GM18505 (cell line): ENCODE measurements around the gene SLC34A3.

Experiments used
- ATAC-seq: cut with Tn5 transposase; IDR thresholded peaks from one replicate; pipeline ENCODE4 v1.9.1; 2021; ENCODE audit not compliant: unreplicated experiment
- POLR2A ChIP-seq: IDR thresholded peaks from 4 replicates; pipeline ENCODE4 v1.6.1; 2011; ENCODE audit warnings: borderline replicate concordance; ENCODE audit not compliant: insufficient read depth, insufficient read length; ENCODE audit errors: extremely low read depth

SLC34A3 gene

DNA sequence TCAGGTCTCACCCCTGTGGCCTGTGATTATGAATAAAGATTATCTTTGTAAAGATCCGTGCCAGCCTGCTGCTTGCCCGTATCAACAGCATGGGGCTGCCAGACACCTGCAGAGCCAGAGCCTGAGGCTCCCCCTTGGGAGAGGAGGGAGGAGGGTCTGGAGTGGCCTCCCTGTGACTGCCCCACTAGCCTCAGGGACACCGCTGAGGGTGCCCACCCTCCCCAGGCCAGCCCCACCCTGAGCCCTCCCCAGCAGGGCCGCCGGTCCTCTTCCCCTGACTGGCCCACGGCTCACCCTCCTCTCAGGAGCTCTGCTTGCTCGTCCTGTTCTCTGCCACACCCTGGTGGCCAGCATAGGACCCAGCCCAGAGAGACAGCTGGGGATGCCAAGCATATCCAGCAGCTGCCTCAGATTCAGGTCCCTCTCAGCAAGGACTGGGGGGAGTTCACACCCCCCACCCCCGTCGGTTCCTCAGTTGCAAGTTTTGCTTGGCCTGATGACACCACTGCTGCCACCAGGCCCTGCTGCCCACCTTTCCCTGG, 40.3 kb upstream of the SLC34A3 start:
- ATAC-seq: no peak
- no peak for TF ChIP-seq POLR2A

DNA sequence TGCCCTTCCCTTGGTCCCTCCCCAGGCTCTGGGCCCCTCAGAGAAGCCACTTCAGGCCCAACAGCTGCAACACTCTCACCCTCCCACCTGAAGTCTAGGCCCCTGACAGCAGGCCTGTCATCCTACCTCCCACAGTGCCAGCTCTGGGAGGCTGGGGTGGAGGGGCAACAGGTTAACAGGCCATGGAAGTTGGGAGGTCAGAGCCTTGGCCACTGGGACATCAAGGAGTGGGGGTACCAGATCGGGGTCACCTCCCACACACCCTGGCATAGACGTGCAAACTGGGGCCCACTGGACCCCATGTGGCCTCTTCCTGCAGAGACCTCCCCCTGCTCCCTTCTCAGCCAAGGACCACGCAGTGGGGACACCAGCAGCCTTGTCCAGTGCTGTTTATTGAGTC, 39.5 kb upstream of the SLC34A3 start:
- TF ChIP-seq POLR2A: no peak
- no peak for ATAC-seq

DNA sequence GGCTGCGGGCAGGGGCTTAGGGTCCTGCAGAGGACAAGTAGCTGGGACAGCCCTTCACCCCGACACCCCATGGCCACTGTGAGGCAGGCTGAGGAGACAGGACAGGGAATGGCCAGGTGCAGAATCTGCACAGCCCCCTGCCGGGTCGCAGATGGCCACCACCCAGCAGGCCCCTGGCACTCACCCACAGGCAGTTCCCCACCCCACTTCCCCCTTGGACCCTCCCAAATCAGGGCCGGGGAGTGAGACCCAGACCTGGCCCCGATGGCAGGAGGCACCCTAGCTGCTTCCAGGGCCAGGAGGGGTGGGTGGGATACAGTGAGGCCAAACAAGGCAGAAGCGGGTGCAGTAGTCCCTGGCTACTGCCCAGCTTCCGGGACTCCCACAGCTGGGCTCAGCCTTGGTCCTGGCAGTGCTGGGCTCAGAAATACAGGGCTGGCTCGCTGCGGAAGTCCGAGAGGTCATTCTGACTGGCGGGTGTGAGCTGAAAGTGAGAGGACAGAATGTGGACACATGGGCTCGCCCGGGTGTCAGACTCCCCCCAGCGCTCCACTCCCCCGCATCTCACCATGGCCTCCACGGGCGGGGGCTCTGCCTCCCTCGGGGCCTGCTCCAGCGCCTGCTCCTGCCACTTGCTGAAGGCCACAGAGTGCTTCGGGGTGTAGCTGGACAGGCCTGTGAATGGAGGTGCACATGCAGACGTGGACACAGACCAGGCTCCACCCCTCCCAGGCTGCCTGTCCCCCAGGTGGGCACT, 38.8 kb upstream of the SLC34A3 start:
- no peak for TF ChIP-seq POLR2A
- no peak for ATAC-seq

DNA sequence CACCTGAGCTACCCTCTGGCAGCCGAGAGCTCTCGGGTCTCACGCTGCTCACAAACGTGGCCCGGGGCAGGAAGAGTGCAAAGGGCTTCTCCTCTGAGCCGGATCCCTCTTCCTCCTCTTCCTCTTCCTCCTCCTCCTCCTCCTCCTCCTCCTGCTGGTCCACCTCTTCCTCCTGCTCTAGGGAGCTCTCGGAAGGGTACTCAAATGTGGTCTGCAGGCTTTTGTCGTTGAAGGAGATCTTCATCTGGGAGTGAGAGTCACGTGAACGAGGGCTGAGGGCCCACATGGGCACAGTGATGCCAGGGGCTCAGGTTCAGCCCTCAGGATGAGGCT, 38.3 kb upstream of the SLC34A3 start:
- no peak for TF ChIP-seq POLR2A
- no peak for ATAC-seq

DNA sequence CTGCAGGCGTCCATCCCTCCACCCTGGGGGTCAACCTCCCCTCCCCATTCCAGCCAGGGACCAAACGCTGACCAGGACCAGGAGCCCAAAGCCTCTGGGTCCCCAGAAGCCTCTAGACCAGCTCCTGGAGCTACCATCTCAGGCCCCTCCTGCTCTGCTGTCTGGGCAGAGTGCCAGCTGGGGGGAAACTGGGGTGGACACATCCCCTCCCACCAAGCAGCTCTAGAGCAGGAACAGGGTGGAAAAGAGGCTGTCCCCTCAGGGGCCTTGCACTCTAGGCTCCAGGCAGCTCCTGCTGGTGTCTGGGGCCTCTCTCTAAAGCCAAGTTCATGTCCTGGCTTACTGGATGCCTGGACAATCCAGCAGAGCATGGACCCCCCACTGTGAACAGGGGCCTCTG, 37.8 kb upstream of the SLC34A3 start:
- no peak for TF ChIP-seq POLR2A
- ATAC-seq: no peak

DNA sequence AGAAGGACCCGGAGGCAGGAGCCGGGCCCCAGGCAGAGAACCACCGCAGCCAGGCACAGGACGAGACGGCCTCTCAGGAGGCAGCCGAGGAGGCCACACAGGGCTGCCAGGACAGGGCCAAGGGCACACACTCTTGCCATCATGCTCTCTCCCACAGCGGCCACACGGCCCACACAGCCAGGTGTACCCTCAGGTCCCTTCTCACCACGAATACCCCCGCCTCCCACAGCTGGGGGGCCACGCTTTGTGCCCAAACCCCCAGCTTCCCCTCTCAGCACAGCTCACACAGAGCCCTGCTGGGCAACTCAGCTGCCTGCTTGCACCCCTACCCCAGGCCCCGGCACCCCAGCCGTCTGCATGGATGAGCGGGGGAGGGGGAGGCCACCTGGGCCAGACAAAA, 36.9 kb upstream of the SLC34A3 start:
- no peak for TF ChIP-seq POLR2A
- no peak for ATAC-seq

DNA sequence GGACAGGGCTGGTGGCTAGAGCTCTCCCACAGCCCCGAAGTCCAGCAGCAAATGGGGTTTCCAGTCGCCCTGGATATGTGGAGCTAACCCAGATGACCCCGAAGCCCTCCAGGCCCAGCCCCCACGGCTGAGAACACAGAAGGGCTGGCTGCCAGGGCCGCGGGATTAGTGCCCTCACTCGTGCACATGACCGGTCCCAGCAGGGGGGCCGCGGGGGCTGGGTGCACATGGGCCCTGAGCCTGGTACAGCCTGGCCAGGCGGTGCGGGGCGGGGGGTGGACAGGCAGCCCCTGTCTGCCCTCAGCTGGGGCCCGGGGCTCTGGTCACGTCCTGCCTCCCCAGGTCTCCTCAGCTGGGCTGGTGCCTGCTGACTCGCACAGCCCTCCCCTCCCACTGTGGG, 36.3 kb upstream of the SLC34A3 start:
- TF ChIP-seq POLR2A: no peak
- no peak for ATAC-seq

DNA sequence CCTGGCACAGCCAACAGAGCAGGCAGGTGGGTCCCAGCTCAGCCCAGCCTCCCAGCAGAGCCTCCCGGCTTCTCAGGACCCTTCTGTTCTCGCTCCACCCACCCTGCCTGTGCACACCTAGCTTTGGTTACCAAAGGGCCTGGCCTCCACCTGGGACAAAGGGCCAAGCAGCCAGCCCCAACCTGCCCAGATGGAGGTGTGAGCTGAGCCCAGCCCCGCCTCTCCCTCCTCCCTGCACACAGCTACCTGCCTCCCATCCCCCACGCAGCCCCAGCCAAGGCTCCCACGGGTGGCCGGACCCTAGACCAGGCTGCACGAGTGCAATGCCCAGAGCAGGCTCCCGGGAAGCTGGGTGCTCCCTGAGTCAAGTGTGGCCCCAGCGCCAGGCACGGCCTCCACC, 35.8 kb upstream of the SLC34A3 start:
- ATAC-seq: no peak
- no peak for TF ChIP-seq POLR2A

DNA sequence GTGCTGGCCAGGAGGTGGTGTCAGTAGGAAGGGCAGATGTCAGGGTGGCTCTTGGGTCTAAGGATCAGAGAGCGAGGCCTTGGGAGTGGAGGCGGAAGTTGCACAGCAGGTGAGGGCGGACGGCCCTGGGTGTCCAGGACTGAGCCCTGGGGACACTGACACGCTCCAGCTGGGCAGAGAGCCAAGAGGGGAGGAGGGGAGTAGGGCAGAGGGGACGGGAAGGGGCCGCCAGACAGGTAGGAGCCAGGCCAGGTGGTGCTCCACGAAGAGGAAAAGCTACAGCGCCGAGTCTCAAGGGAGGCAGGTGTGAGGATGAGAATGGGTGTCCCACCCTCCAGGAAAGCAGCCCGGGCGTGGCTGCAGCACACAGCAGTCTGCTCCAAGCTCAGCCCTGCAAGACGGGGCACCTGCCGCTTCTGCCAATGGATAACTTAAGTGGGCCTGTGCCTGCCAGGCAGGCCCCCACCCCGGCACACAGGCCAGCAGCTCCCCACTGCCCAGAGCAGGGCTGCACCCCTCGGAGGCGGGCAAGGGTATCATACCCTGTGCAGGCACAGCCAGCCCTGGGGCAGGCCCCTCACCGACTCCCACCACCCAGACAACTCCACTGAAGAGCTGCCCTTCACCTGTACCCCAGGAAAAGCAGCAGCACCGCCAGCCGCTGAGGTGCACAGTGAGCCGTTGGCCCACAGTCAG, 35.0 kb upstream of the SLC34A3 start:
- no peak for TF ChIP-seq POLR2A
- ATAC-seq: no peak

DNA sequence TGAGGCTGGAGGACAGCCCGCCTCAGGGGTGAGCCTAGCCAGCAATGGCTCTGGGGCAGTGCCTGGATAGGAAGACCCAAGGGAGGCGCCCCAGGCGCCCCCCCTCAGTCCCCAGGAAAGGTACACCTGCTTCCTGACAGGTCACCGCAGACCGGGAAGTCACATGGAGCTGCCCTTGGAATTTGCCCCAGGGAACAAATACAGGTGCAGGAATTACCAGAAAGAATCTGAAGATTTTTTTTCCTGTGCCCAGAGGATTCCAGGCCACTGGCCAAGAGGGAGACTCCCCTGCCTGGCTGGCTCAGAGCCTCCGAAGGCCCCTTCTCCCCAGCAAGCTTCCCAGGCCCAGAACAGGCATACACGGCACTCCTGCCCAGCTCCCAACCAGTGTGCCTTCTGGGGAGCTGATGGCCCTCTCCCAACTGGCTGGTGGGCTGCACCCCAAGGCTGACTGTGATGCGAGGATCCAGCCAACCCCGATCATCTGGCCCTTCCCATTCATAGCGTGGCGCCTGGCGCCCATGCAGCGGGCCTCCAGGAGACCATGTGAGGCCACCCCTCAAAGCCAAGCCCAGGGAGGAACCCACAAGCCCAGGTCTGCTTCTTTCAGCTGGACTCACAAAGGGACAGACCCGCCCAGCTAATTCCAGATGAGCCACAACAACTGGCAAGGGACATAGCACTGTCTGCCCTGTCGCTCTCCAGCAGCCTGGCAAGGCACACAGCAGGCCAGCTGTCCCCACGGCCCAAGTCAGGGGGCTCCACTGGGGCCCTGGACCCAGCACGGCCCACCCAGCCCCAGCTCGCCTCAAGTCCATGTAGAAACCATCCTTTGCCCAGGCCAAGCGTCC, 32.4 kb upstream of the SLC34A3 start:
- ATAC-seq: no peak
- no peak for TF ChIP-seq POLR2A

DNA sequence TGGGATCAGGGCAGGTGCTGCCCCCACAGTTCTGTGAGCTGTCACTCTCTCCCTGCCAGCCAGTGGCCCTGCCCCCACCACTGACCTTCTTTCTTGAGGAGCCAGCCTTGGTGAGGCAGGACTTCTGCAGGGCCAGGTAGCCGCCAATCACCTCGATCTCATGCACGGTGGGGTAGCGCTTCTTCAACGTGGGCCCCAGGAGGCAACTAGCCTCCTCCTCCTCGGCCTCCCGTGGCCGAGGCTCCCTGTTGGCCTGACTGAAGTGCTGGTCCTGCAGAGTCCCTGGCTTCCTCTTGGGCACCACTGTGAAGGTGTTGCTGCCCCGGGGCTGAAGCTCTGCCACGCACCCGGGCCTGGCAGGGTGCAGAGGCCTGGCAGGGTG, 31.8 kb upstream of the SLC34A3 start:
- TF ChIP-seq POLR2A: no peak
- ATAC-seq: no peak

DNA sequence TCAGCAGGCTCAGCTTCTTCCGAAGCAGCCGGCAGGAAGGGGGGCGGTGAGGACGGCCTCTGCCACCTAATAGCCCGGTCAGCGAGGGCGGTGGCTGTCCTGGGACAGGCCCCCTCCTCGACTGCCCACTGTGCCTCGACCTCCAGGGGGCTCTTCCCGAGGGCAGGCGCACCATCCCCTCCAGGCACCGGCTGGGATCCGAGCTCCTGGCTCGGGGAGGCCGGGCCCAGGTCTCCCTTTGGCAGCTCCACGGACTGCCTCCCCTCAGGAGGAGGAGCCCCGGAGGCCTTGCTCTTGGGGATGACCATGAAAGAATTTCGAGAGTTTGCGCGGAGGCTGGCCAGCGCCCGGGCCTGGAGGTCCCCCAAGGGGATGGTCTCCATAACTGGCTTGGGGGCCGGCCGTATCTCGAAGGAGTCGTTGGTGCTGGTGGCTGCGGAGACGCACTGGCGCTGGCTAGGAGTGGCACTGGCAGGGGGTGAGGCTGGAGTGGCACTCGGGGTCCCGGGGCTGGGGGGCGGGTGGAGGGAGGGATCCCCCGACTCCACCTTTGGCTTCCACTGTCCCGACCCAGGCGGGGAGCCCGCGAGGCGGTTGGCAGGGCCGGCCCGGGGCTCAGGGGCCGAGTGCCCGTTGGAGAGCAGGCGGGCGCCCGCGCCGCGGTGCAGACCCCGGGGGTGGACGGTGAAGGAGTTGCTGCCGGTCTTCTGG, 31.1 kb upstream of the SLC34A3 start:
- ATAC-seq: no peak
- no peak for TF ChIP-seq POLR2A
